Kidney tubule cell (primary cell): ENCODE data around the gene GALNS.

ENCODE experiments used
- DNase-seq: peaks from one replicate; pipeline ENCODE4 v3.0.0-alpha.2; 2018; ENCODE audit warnings: low spot score

The GALNS gene

DNA sequence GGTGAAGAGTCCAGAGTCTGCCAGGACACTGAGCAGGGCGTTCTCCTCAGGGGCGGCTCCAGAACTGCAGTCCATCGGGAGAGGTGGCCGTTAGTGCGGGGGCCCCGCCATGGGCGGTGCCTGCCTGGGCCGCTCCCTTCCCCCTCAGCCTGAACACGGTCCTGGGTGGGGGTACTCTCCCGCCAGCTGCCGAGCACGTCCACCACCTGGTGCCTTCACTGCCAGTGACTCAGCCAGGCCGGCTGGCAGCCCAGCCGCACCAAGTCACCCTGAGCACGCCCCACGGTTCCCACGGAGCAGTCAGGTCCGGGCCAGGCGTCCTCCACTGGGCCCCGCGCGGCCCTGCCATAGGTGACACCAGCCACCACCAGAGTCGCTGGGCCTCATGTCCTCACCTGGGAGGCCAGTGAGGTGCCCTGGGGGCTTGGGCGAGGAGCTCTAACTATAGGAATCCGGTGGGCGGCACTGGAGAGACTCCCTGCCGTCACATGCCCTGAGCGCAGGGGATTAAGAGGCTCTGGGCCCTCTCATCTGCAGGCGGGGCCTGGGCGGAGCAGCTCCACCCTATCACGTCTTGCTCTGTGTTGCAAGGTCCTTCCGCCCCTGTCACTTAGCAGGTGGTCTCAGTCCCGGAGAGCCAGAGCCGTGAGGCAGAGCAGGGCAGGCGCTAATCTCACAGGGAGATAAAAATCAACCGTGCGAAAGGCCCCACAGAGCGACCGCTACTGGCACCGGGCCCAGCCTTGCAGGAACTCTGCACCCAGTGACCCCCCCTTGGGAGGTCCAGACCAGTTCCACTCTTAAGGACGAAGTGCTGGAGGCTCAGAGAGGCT lies 86.1 kb downstream of the GALNS start:
- peak; percentile 93 for DNase-seq

DNA sequence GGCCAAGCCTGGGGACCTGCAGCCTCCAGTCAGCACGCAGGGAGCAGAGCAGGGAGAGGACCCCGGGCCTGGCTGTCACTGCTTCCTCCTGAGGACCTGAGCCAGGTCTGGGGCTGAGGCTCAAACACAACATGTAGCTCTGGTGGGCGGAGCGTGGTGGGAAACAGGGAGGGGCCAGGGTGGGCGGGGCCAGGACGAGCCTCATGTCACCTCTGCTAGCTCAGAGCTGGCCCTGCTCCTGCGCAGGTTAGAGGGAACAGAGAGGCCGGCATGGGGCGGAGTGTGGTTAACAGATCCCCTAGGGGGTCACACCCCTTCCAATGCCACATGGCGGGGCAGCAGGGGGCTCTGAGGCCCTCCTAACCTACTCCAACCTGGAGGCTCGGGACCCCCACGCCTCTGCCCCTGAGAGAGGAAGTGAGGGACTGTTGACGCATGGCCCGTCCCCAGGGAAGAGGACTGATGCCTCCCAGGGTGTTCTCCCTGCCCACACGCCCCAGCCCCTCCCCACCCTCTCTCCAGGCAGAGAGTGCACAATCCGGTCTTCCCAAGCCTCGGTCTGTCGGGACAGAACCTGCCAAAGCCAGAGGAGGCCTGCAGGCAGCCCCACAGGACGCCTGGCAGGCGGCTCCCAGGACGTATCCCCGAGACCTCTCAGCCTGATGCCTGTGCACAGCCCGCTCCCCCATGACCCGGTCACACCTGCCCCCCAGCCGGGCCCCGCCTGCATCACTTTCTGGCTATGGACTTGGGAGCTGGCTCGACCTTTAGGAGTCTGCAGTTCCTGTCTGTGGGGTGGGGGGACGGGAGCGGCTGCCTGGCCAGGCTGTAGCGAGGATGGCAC lies 86.9 kb downstream of the GALNS start:
- DNase-seq = peak; percentile 73

DNA sequence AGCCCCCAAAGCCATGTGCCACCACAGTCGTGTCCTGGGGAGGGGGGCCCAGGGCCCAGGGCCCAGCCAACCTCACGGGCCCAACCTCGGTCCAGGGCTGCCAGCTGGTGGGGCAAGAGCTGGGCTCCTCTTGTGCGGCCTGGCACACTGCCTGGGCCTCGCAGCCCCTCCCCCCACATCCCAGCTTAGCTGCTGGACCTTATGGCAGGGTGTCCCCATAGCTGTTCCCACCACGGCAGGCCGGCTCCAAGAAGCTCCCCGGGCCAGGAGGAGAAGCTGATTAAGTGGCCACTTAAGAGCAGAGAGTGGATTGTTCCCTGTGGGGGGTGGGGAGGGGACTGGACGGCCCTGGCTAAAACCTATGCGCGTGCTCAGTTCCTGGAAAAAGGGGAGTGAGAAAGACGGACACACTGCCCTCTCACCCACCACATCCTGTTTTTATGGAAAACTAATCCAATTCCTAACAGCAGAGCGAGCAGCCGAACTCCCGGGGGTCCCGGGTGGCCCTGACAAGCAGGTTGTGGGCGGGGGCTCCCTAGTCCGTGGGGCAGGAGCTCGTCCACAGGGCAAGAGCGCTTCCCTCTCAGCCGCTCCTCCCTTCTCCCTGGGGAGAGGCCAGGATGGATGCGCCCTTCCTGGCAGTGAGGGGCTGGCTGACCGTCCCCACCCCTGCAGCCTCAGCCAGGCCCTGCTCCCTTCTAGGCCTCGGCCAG lies 88.5 kb downstream of the GALNS start:
- DNase-seq = no peak

DNA sequence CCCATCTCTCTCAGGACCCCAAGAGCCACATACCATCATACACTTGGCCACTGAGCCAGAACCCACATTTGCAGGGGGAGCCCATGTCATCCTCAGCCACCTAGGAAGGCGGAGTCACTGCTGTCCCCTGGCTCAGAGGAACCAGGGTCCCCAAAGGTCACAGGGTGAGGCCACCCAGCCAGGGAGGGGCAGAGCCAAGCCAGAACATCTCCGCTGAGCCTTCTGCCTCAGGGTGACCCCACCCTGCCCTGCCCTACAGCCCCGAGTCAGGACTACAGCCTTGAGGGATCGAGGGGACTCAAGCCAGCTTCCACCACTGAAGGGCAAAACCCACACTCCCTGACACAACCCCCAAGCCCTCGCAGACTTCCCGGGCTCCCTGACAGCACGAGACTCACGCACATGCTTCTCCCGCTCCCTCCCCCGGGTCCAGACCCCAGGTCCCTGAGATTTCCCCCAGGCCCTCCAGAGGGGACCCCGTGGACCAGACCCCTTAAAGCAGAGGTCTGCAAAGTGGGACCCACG lies 89.1 kb downstream of the GALNS start:
- DNase-seq = no peak

DNA sequence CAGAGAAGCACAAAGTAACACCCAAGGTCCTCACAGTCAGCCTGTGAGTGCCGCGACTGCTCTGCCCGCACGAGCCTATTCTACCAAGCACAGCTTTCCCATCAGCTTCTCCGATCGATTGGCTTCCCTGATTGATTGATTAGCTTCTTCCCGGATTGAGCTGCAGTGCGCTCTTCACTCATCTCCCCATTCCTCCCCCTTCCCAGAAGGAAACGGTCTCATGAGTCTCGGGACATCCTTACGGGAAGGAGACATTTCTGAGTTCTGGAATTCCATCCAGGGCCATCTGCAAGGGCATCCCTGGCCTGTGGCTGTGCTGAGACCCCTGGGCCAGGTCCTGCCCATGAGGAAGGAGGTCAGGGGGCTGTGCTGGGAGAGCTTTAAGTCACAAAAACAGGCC lies 89.8 kb downstream of the GALNS start:
- DNase-seq = no peak

DNA sequence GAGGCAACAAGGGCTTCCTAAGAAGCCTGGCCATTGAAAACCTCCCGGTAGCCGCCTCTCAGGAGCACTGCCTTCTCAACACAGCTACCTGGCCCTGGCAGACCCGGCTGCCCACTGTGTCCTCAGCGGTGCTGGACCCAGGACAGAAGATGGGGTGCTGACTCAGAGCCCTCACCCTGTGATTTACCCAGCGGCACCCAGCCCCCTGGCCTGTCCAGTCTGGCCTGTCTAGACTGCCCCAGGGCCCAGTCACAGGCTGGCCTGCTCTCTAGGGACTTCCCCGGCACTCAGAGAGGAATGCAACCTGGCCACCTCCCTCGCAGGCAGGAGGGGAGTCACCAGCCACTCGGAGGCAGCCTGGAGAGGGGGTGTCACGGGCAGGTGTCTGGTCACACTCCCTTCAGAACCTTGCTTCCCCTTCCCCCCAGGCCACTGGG lies 91.8 kb downstream of the GALNS start:
- peak; percentile 97 for DNase-seq

DNA sequence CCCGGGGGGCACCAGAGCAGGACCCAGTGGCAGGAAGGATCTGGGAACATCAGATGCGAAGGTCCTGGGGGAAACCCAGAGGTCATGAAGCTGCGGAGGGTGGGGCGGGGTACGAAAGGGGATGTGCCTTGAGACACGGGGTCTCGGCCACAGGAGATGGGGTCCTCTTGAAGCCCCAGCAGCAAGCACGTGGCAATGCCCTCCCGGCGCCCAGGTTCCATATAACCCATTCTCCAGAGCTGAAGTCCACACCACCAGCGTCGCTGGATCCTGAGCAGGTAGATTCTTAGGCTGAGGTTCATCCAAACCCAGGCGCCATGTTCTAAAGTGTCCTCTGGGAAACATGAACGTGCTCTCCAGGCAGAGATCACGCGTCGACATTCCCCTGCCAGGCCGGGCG lies 92.7 kb downstream of the GALNS start:
- DNase-seq = no peak
